ENCODE results near the gene LRP1B. TPM values are rescaled to one million over a fixed set of nuclear protein-coding genes. Genes with fewer than 3 reads are reported as not detected.

The LRP1B gene
- 1 to 10 TPM in 2 of 5 donors, under 1 TPM in 3; 0.54 to 1.8 (median 0.81) TPM for polyA plus RNA-seq (ENCODE audit: insufficient read depth in 1 of 5, insufficient read length in 5 of 5, low replicate concordance in 1 of 5)
- long read RNA-seq, donor 1: 0 reads
- long read RNA-seq, donor 2: 0 reads
- long read RNA-seq, donor 3: 0 reads
- long read RNA-seq, donor 4: 0 reads
- long read RNA-seq, donor 5: 0 reads
- long read RNA-seq, donor 6: 0 reads
- long read RNA-seq, donor 7: 0 reads
- long read RNA-seq, donor 8: 0 reads

DNA sequence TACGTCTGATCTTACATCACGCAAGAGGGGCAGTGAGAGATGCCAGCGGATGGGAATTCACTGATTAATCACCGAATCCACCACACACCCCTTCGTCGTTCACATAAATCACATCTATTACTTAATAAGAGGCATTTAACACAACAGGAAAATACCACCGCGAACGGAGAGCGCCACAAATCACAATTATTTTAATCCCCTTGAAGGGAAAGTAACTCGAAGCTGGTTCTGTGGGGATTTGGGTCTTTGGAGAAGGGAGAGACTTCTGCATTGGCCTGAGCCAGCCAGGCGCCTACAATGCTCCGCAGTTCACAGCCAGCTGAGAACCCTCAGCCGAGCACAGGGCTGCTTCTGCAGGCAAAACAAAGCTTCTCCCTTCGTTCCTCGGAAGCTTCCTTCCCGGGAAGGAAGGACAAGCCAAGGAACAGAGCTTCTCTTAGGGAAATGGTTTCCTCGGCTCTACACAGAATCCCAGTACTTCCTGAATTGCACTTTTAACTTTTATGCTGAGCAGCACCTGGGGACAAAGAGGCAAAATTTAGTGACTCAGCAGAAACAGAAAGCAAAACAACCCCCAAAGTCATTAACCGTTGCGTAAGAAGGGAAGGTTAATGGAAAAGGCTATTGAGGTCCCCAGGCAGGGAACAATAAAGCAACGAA lies at the start of gene LRP1B:
Gene LRP1B, minus strand, starts transcription at position 7 of the 660 bp plus-strand sequence. CDS start 287 bp downstream, outside the sequence.
- DNase-seq: peak; percentile 52 to 60

DNA sequence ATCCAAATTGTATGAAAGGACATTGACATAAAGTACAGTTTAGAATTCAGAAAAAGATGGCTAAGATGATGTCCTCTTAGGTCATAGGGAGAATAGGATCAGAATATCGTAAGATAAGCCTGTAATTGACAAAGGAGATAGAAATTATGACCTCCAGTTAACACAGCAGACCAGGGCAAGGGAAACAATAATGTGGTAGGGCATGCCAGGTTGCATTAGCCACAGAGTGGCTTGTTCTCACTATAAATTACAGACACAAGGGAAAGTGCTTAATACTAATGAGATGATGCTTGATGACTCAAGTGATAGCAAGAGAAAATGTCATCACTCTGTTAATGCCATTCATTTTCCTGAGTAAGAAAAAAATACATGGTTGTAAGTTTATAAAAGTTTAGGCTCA lies 48.9 kb upstream of the LRP1B start:
- DNase-seq: no peak

DNA sequence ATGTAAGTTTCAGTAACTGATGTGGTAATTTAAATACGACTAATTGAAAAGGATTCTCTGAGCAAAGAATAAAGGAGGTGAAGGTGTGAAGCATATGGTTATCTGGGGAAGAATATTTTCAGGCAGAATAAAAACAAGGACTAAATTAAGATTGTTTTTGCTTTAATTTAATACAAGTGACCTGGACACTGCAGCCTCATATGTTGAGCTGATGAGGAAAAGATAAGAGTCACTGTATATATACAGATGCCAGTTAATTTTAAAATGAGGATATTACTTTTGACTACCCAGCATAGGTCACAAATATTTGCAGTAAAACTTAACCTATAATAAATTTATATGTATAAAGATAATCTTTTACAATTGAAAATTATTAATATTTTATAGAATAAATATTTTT lies 47.8 kb upstream of the LRP1B start:
- no peak for DNase-seq

DNA sequence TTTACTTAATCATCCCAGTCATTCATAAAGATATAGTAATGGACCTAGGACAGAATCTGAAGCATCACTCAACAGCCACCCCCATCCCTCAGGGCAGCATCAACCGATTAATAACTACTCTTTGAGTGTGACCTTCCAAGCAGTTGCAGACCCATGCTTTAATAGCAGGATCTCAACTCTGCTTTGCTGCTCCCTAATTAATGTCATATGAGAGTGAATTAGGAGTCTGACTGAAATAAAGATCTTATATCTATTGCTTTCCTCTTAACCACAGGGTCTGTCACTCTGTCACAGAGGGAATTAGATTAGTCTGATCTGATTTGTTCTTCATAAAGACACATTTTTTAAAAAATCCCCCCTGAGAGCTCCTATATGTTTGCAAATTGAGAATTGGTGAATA lies 46.1 kb upstream of the LRP1B start:
- DNase-seq: no peak

DNA sequence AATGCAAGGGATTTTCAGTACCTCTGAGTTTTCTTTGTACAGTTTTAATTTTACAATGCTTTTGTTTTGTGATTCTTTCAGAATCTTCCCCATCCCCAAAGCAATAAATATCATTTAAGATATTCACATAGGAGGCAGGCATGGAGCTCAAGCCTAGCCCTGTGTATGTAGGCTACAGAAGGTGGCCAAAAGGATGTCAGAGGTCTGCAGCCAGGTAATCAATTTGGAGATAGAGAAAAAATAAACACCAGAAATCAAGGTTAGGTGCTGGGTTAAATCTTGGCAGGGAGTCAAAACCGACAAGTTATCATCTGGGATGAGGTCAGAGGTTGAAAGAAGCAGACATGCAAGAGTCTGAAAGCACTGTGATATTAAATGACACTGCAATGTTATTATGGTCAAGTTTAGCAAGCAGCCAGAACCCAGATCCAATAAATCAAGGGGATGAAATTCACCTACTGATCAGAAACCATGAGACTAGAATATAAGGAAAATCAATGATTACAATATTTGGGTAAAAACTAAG lies 45.1 kb upstream of the LRP1B start:
- DNase-seq: no peak

DNA sequence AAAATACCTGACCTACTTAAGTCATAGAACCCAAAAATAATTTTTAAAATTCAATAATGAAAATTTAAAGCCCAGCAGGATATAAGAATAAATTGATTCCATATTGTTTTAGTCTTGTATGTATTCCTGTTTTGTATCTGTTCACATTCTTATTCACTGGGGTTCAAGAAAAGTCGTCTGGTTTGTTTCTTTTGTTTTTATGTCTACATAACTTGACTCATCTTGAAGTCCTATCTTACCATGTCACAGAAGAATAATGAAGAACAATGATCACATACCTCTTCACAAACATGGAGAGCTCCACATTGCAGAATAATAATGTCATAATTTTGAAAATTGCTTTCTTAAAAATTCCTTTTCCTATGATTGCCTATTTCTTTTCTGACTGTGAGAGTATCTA lies 43.4 kb upstream of the LRP1B start:
- no peak for DNase-seq

DNA sequence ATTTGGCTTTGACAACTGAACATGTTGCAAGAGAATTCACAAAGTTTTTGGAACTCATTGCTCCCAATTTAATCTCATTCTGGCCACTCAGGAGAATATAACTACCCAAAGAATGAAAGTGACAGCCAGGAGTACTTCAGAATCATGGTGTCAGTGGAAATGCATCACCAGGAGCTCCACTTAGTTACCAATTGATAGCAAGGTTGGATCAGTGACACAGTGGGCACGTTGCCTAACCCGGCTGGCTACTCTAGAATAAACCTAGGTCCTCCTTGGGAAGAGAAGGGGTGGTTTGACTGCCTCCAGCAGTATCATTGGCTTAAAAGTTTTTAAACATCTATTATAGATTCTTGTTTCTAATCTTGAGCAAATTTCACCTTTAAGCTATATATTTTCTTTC lies 40.0 kb upstream of the LRP1B start:
- no peak for DNase-seq

DNA sequence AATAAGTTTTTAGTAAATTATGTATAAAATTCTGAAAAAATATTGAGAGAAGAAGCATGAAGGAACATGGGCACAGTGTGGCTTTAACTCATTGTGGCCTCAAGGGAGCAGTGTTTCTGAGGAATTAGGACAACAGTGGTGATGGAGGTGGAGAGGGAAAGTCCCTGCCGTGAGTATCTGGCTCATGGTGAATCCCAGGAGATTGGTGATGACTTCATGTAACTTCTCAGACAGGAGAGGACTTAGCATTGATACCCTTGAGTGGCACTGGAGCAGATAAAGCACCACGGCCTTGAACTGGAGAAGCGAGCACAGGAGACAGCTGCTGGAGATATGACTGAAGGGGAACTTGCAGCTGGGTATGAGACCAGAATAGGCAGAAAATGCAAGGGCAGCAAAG lies 35.0 kb upstream of the LRP1B start:
- DNase-seq: no peak

DNA sequence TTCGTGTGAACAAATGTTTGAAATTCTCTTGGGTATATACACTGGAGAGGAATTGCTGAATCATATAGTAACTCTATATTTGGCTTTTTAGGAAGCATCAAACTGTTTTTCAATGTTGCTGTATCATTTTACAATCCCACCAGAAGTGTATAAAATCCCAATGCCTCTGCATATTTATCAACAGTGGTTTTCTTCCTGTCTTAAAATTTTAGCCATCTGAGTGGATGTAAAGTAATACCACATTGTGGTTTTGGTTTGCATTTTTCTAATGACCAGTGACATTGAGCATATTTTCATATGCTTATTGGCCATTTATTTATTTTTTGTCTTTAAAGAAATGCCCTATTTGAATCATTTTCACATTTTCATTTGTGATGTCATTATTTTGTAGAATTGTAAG lies 22.8 kb upstream of the LRP1B start:
- no peak for DNase-seq

DNA sequence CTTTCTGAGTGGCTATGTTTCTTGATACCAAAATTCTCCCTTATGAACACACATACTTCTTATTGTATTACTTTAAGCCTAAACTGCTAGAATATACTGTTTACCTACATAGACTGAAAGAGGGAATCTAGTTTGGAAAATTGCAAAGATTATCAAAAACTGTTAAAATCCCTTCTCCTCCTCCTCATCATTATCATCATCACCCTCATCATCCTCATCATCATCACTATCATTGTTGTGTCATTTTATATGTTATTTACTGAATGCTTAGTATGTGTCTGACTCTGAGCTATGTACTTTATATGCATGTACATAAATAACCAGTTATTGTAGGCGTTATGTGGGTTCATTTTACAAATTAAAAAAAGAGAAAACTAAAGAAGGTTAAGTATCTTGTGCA lies 19.6 kb upstream of the LRP1B start:
- DNase-seq: no peak

DNA sequence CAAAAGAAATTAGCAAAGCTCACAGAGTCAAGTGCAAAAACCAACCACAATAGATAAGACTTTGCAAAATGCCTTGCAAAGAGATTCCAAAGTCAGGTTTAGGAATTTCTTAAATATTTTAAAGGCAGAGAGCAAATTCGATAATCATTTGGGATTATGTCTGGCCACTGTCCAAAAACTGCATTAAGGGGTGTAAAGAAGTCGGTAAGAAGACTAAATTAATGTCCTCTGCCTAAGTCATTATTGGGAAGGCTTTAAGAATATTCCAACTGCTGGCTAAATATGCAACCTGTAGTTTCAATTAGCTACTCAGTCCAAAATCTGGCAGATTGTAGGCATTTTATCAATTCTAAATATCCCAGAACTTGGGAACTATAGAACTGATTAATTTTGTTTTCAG lies 13.7 kb upstream of the LRP1B start:
- DNase-seq: no peak

DNA sequence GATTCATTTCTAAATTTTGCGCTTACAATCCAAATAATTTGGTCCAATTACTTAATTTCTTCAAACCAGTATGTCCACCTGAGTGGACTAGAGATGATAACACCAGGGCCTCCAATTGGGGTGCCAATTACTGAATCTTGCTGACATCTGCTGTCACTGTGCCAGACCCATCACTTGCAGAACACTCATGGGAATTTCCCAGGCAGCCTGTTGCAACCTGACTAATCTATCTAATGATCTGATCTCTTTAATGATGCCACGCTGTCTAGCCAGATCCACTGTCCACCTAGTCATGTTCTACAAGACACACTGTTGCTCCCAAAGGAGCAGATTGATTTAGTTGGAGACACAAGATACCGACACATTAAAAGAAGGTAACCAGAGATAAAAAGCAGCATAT lies 11.8 kb upstream of the LRP1B start:
- DNase-seq: no peak

DNA sequence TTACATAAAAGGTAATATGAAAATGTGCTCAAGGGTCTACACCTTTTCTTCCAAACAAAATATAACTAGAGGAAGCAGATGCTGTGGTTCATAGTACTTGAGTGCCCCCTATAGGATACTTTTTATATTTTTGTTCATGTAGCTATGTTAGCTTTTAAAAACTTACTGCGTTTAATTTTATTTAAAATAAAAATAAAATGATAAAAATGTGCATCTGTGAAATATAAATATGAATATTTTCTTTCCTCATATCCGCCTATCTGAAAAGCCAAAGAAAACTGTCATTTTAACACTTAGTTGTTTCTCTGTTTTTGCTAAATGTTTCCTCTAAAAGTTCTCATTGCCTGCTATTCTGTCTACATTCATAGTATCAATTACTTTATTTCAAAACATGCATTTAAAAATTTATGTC lies 9.6 kb upstream of the LRP1B start:
- DNase-seq: peak in 1 of 2 donors; percentile 23

DNA sequence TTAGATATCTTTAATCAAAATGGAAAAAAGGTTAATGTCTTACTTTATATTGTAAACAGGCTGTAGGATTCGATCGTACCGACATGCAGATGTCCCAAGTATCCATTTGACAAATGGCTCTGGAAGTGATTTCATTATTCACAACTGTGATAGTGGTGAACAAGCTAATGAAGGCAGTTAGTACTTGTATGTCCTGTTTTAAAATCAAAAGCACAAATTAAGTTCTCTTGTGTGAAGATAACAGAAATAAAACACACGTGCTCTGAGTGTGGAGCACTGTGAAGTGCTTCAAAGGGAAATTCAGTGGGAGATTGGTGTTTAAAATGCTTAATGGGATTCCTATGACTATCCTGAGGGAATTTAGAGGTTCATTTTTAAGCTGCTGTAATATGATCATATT lies 8.6 kb upstream of the LRP1B start:
- no peak for DNase-seq

DNA sequence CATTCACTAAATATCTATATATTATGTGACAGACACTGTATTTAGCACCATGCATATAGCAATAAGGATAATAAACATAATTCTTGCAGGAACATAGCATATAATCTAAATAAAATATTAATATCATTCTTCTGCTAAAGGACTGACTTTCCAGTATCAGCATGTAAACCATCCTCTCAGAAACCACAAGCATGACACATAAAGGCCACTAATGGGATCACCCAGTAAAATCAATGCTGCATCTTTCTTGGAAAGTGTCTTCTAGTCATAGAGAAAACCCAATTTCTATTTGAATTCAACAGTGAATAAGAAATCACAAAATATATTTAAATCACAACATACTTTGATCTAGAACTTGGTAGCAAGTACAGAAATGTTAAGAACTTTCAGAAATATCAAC lies 5.8 kb upstream of the LRP1B start:
- no peak for DNase-seq

DNA sequence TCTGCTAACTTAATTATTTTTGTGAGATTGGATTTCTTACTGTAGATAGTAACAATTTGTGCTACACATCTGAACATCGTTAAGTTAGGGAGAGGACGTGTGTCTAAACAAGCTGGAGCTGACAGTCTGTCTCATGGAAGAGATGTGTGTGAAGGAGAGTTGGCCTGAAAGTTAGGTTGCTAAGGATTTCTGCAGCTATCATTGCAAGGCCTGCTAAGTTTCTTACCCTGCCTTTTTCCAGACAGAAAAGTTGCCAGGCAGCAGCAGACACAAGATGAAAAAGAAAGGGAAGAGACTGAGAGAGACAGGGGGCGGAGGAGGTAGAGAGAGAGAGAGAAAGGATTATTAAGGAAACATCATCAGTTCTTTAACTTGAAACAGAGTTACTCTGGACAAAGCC lies 4.1 kb upstream of the LRP1B start:
- no peak for DNase-seq

DNA sequence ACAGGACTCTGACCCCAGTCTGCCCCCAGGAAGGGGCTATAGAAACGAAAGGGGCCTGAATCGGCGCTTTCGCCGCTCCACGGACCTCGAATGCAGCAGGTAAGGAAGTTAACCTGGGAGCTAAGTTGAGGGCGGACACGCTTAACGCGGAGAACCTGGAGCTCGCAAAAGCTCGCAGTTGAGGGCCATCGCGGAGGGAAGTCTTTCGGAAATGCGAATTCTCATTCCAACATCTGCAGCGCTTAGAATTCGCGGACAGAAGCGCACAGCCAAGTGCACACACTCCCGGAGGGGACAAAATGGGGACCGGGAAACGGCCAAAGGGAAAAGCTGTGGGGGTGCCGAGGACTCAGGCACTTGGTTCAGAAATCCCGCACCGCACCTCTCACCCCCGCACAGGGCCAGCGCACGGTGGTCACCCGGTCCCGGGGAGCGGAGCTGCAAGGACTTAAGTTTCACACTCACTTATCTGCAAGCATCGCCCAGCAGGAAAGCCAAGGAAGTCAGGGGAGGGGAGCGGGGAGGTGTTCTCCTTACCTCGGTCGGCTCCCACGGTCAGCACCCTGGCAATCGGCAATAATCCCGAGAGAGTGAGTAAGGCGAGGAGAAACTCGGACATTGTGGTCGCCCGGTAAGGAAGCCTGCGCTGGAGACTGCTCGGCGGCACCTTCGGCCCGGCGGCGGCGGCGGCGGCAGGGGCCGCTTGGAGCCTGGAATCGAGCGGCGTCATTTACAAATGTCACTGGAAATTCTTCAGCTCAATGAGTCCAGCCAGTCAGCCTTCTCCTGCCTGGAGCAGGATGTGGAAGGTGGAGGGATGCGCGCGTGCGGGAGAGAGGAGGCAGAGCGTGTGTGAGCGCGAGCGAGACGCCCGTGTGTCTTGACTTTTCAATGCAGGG lies 456 bp downstream of the LRP1B start:
- DNase-seq: peak; percentile 70 to 73

DNA sequence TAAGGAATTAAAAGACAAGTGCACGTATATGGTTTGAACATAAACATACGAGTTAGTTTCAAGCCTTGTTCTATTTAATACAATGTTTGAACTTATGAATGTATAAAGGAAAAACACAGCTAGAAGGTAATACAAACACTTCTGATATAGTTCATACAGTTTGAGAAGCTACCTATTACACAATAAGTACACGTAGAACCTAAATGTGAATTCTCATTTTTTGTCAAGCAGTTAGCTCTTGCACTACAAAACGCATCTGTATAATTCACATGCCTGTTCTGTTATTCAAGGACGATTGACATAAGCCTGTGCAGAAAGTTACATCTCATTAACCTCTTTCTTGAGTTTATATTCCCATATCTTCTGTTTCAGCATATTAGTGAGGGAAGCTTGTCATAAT lies 2.7 kb downstream of the LRP1B start:
- no peak for DNase-seq

DNA sequence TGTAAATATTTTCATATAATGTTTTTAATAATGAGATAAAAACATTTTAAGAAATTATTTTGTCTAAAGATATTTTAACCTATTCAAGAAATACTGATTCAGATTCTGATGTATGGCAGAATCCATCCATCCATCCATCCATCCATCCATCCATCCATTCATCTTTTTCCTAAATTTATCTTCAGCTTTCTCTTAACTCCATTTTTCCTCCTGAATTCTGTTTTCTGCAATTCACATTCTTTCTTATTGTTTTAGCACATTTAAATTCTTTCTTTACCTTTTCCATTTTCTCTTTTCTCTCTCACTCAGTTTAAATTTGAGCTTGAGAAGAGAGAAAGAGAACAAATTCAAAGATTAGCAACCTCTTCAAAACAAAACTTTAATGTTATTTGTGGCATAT lies 3.6 kb downstream of the LRP1B start:
- DNase-seq: no peak

DNA sequence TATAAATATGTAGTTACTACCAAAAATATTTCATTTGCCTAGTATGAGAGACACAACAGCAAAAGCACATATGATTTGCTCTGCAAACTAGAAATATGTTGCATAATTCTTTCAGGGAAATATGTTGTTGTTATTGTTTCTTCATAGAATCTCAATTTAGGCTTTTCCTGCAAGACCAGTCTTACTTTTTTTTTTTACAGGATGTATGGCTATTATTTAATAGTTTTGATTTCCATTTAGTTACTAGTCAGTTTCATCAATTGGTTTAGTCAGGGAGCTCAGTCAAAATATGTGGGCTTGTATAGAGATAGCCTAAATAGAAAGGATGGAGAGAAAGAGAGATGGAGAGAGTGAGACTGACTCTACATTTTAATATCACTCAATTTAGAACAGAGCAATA lies 6.1 kb downstream of the LRP1B start:
- no peak for DNase-seq

DNA sequence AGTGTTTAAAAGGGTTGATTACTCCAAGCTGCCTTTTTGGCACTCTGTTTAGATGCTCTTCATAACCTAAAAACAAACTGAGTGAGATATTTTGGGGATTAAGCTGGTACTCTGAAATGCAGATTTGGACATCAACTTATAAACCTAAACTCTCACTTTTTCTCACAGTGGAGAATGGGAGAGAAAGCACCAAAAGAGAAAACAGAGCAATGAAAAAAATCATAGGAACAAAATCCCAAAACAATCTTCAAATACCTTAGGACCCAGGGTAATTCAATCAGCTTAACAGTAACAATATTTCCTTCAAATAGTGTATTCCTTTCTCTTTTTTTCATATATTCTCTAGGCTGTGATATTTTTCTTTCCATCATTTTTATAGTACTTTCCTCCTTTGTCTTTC lies 11.5 kb downstream of the LRP1B start:
- DNase-seq: no peak

DNA sequence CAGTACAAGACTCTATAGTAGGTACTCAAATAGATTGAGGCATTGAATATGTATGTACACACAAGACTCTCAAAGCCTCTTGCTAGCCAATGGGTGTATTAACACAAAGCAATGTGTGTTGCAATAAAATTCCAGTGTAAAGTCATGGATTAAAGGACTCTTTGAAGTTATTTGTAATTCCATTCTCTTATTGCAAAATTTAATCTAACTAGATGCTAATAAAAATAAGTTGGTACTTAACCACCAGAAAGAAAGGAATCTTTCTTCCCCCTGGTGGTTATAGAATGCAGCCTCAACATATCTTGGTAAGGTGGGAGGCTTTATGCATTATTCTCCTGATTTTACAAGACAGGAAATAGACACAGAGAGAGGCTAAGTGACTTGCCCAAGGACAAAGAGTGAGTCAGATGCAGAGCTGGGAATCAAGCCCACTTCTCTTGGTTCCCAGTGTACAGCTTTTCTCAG lies 18.0 kb downstream of the LRP1B start:
- no peak for DNase-seq

All from right lung (tissue), 10 donors.